Activated B cell treated with CpG ODN at 0.5 μM for 24 hours (primary cell): ENCODE data around the gene HSPA9. TPM values are rescaled to one million over a fixed set of nuclear protein-coding genes. Genes with fewer than 3 reads are reported as not detected.

Source experiments
- ATAC-seq: fragments of 200-7000 bp; cut with Tn5 transposase; one replicate; pipeline ENCODE4 v1.10.0; 2021; ENCODE audit warnings: low read depth, mild to moderate bottlenecking, moderate library complexity
- CTCF ChIA-PET: fragments of 350-600 bp; sonication (Branson Sonifier 250); formaldehyde crosslinking; loops from one replicate; lab custom pipeline; 2021; ENCODE audit warnings: antibody characterized with exemption; lab: Charles Lee
- POLR2A ChIA-PET: fragments of 350-600 bp; sonication (Branson Sonifier 250); formaldehyde crosslinking; loops from one replicate; lab custom pipeline; 2021; ENCODE audit warnings: antibody characterized with exemption; lab: Charles Lee
- DNase-seq: peaks from one replicate; pipeline ENCODE4 v3.0.0; 2022
- H3K27ac Mint-ChIP-seq: one replicate; pipeline ENCODE4 v1.8.0; 2020; ENCODE audit warnings: mixed read lengths
- H3K27me3 Mint-ChIP-seq: one replicate; pipeline ENCODE4 v1.8.0; 2021; ENCODE audit warnings: mixed read lengths
- H3K36me3 Mint-ChIP-seq: one replicate; pipeline ENCODE4 v1.8.0; 2021; ENCODE audit warnings: low read depth, mixed read lengths
- H3K4me1 Mint-ChIP-seq: one replicate; pipeline ENCODE4 v1.8.0; 2021; ENCODE audit warnings: mixed read lengths
- H3K4me3 Mint-ChIP-seq: one replicate; pipeline ENCODE4 v1.8.0; 2020; ENCODE audit warnings: mild to moderate bottlenecking, mixed read lengths
- H3K9me3 Mint-ChIP-seq: one replicate; pipeline ENCODE4 v1.8.0; 2020; ENCODE audit warnings: mixed read lengths
- CTCF ChIP-seq: fragments of 200-600 bp; IDR thresholded peaks from one replicate; pipeline ENCODE4 v1.8.0; 2022; ENCODE audit warnings: antibody characterized with exemption, mild to moderate bottlenecking
- intact Hi-C: fragments of 100-400 bp; cut with micrococcal nuclease; formaldehyde crosslinking; loops from one replicate; pipeline ENCODE4 v1.15.1; 2024
- total RNA-seq: library from RNA; stranded (reverse); gene quantifications from 2 replicates; pipeline ENCODE4 v1.2.3, GENCODE V29; 2022

HSPA9 gene
- total RNA-seq, 1 donor from 2014 or later = 224 TPM

- intact Hi-C loops = no loop called here
- Mint-ChIP-seq H3K27me3 (peaks cover 13% of the 10 kb centered on the region), H3K4me1 (no peaks in the 10 kb centered on the region), H3K4me3 (no peak overlapping the region), H3K9me3 (no peaks in the 10 kb centered on the region), H3K36me3 (no peaks in the 10 kb centered on the region), H3K27ac (no peak overlapping the region)
- CTCF ChIA-PET = interaction anchor here (0.5 to 1.2 kb wide), 2 partner anchors 15 to 231 kb away, joined by 3 read pairs; no protein-coding TSS in a partner anchor
- DNase-seq (no peak), ATAC-seq (no peak)
- no peak for TF ChIP-seq CTCF
- POLR2A ChIA-PET = interaction anchor here (0.7 kb wide), 1 partner anchor 613 kb away, joined by 3 read pairs; no protein-coding TSS in a partner anchor
These were observed 19.3 kb upstream of the HSPA9 start for GRCh38 chr5:138594305-138595058.

DNA sequence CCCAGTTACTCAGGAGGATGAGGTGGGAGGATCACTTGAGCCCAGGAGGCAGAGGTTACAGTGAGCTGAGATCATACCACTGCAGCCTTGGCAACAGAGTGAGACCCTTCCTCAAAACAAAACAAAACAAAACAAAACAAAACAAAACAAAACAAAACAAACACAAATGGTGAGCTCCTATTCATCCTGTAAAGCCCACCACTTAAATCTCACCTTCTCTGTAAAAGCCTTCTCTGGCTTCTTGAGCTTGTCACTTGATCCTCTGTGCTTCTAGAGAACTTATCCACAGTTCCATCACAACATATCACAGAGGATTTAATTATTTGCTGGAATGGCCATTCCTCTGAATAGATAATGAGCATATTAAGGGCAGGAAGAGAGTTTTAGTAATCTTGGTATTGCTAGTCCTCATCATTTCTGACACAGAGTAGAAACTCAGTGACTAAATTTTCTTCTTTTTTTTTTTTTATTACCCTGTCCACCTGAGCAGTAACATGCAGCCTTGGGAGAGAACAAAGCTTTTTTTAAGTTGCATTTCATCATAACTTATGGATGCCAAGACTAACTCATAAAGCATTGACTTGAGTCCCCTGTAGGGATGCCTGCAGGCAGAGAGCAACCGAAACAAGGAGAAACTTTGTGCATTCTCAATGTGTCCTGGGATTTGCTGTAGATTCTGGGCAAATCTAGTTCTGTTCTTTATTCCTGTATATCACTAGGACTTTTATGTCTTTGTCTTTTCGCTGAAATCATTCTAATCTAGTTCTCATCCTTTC lies 13.0 kb upstream of the HSPA9 start:
- H3K4me1 Mint-ChIP-seq = no peaks in the 10 kb centered on the region
- DNase-seq (no peak), ATAC-seq (no peak)
- POLR2A ChIA-PET = no interaction called here
- TF ChIP-seq CTCF = no peak
- no peak overlapping the region for H3K4me3 Mint-ChIP-seq
- CTCF ChIA-PET = no interaction called here
- intact Hi-C loops = no loop called here
- H3K36me3 Mint-ChIP-seq = no peaks in the 10 kb centered on the region
- no peaks in the 10 kb centered on the region for H3K9me3 Mint-ChIP-seq
- H3K27ac Mint-ChIP-seq = no peak overlapping the region
- H3K27me3 Mint-ChIP-seq = peaks cover 11% of the 10 kb centered on the region

GRCh38 chr5:138585157-138585556 lies 10.0 kb upstream of the HSPA9 start:
- ChIA-PET POLR2A (no interaction called here), CTCF (no interaction called here)
- Mint-ChIP-seq H3K9me3 (no peaks in the 10 kb centered on the region), H3K36me3 (no peaks in the 10 kb centered on the region), H3K27ac (no peak overlapping the region), H3K4me3 (no peak overlapping the region), H3K27me3 (peaks cover 8% of the 10 kb centered on the region), H3K4me1 (no peaks in the 10 kb centered on the region)
- no peak for ATAC-seq
- no peak for DNase-seq
- no peak for TF ChIP-seq CTCF
- intact Hi-C loops = no loop called here

DNA sequence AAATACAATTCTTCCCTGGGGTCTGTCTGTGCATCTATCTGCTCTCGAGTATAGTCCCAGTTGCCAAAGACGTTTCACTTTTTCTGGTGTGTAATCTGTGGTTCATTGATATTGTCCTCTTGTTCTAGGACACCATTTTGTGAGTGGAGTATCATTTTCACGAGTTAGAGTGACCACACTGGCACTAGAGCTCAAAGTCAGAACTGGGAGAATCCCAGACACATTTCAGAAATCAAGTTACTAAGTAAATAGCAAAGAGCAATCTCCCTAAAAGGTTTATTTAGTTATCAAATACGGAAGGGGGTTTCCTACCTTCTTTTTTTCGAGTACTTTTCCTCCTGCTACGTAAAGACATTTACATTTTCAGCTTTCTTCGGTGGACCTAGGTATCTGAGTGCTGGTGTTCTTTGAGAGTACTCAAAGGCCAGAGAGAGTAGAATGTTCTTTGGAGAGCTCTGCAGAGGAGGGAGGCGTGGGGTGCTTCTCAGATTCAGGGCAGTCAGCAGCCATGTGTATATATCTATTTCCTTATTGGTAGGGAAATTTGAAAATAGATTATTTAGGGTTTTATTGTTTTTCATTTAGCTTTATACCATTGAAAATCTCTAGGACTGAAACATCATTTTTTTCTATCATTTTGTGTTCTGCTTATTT lies 8.9 kb upstream of the HSPA9 start:
- ATAC-seq = no peak
- POLR2A ChIA-PET = no interaction called here

More for the DNA sequence above, 8.9 kb upstream of the HSPA9 start:
- no peaks in the 10 kb centered on the region for H3K9me3 Mint-ChIP-seq
- H3K4me3 Mint-ChIP-seq = no peak overlapping the region
- DNase-seq = no peak
- H3K36me3 Mint-ChIP-seq = no peaks in the 10 kb centered on the region
- intact Hi-C loops = no loop called here
- H3K4me1 Mint-ChIP-seq = peaks cover 4% of the 10 kb centered on the region
- H3K27me3 Mint-ChIP-seq = peaks cover 8% of the 10 kb centered on the region
- CTCF ChIA-PET = no interaction called here
- H3K27ac Mint-ChIP-seq = no peak overlapping the region
- TF ChIP-seq CTCF = no peak
